Activated CD8-positive, alpha-beta memory T cell treated with anti-CD3 and anti-CD28 coated beads, Interleukin-2, amount 10 ng/mL, durations not matched to agents 7 days and 5 days (primary cell): ENCODE data around the gene MRPS21. TPM values are rescaled to one million over a fixed set of nuclear protein-coding genes. Genes with fewer than 3 reads are reported as not detected.
A peak's percentile ranks its signal among the peaks of the same experiment; 100 is the strongest.

ENCODE experiments used
- ATAC-seq: fragments of 150-1000 bp; cut with Tn5 transposase; one replicate; pipeline ENCODE4 v1.10.0; 2021; ENCODE audit warnings: moderate library complexity
- CTCF ChIA-PET: fragments of 350-600 bp; sonication (Branson Sonifier 250); formaldehyde crosslinking; loops from one replicate; lab custom pipeline; 2021; ENCODE audit warnings: antibody characterized with exemption; lab: Charles Lee
- DNase-seq: peaks from one replicate; pipeline ENCODE4 v3.0.0-alpha.2; 2020
- H3K27ac Mint-ChIP-seq: one replicate; pipeline ENCODE4 v1.8.0; 2021; ENCODE audit warnings: mild to moderate bottlenecking, mixed read lengths
- H3K27me3 Mint-ChIP-seq: one replicate; pipeline ENCODE4 v1.8.0; 2021; ENCODE audit warnings: mixed read lengths
- H3K36me3 Mint-ChIP-seq: one replicate; pipeline ENCODE4 v1.8.0; 2021; ENCODE audit warnings: mild to moderate bottlenecking, mixed read lengths
- H3K4me1 Mint-ChIP-seq: one replicate; pipeline ENCODE4 v1.8.0; 2021; ENCODE audit warnings: mixed read lengths
- H3K4me3 Mint-ChIP-seq: one replicate; pipeline ENCODE4 v1.8.0; 2021; ENCODE audit warnings: mild to moderate bottlenecking, moderate library complexity, mixed read lengths
- H3K9me3 Mint-ChIP-seq: one replicate; pipeline ENCODE4 v1.8.0; 2022; ENCODE audit warnings: low read depth, mixed read lengths
- total RNA-seq, 2 experiments: library from RNA; stranded (reverse); gene quantifications; one replicate each; pipeline ENCODE4 v1.2.3, GENCODE V29; 2021

Gene MRPS21
- total RNA-seq, 2 experiments from 2014 or later = 70.9 to 82.8 TPM

GRCh38 chr1:150267896-150268295, 25.8 kb upstream of the MRPS21 start:
- H3K4me1 Mint-ChIP-seq = peaks cover 33% of the 10 kb centered on the region

GRCh38 chr1:150268340-150268704, 25.3 kb upstream of the MRPS21 start:
- Mint-ChIP-seq H3K9me3 (no peaks in the 10 kb centered on the region), H3K36me3 (peaks cover 31% of the 10 kb centered on the region), H3K27me3 (no peaks in the 10 kb centered on the region), H3K27ac (peak overlapping the region; percentile 99), H3K4me1 (peaks cover 33% of the 10 kb centered on the region), H3K4me3 (peak overlapping the region; percentile 94)
- DNase-seq = peak; percentile 71
- CTCF ChIA-PET = interaction anchor here (1.0 to 2.8 kb wide), 5 partner anchors 8 to 293 kb away, joined by 3 to 22 read pairs (median 3); partner anchors contain the start of gene CA14
- ATAC-seq = peak; percentile 51

More at GRCh38 chr1:150267896-150268295, 25.8 kb upstream of the MRPS21 start:
- ATAC-seq (no peak), DNase-seq (no peak)
- Mint-ChIP-seq H3K27ac (peak overlapping the region; percentile 99), H3K9me3 (no peaks in the 10 kb centered on the region), H3K4me3 (peak overlapping the region; percentile 94), H3K27me3 (no peaks in the 10 kb centered on the region), H3K36me3 (peaks cover 31% of the 10 kb centered on the region)
- CTCF ChIA-PET = interaction anchor here (2.8 kb wide), 1 partner anchor 12 kb away, joined by 22 read pairs; the partner anchor contains the start of gene CA14

GRCh38 chr1:150268705-150269403, 24.8 kb upstream of the MRPS21 start, which contains the start of gene APH1A:
TSS of gene APH1A (minus strand) at chr1:150269016. CDS start at chr1:150268810, 206 bp downstream.
- Mint-ChIP-seq H3K36me3 (peaks cover 31% of the 10 kb centered on the region), H3K4me1 (peaks cover 33% of the 10 kb centered on the region), H3K27me3 (no peaks in the 10 kb centered on the region), H3K27ac (peak within 1 kb of the TSS; percentile 99), H3K4me3 (peak within 1 kb of the TSS; percentile 94), H3K9me3 (no peaks in the 10 kb centered on the region)
- CTCF ChIA-PET = interaction anchor here (0.7 to 2.8 kb wide), 9 partner anchors 9 to 292 kb away, joined by 3 to 22 read pairs (median 3); partner anchors contain the start of genes CA14 and CIART
- peak; percentile 98 for DNase-seq
- ATAC-seq = peak; percentile 98

- CTCF ChIA-PET = interaction anchor here (0.7 to 2.8 kb wide), 9 partner anchors 9 to 291 kb away, joined by 3 to 22 read pairs (median 3); partner anchors contain the start of genes CA14 and CIART
- Mint-ChIP-seq H3K27ac (peak overlapping the region; percentile 99), H3K27me3 (no peaks in the 10 kb centered on the region)
These were observed 24.2 kb upstream of the MRPS21 start for GRCh38 chr1:150269451-150269850.

GRCh38 chr1:150271291-150271959, 22.2 kb upstream of the MRPS21 start:
- H3K9me3 Mint-ChIP-seq = no peaks in the 10 kb centered on the region
- CTCF ChIA-PET = interaction anchor here (5.1 kb wide), 1 partner anchor 15 kb away, joined by 29 read pairs; the partner anchor contains the start of gene CA14
- no peak overlapping the region for H3K4me3 Mint-ChIP-seq
- no peak overlapping the region for H3K27ac Mint-ChIP-seq
- peaks cover 15% of the 10 kb centered on the region for H3K36me3 Mint-ChIP-seq
- DNase-seq (no peak), ATAC-seq (no peak)
- peaks cover 28% of the 10 kb centered on the region for H3K4me1 Mint-ChIP-seq
- no peaks in the 10 kb centered on the region for H3K27me3 Mint-ChIP-seq

More at GRCh38 chr1:150269451-150269850, 24.2 kb upstream of the MRPS21 start:
- Mint-ChIP-seq H3K9me3 (no peaks in the 10 kb centered on the region), H3K36me3 (peaks cover 30% of the 10 kb centered on the region), H3K4me1 (peaks cover 33% of the 10 kb centered on the region), H3K4me3 (peak overlapping the region; percentile 94)
- DNase-seq = no peak
- ATAC-seq = no peak

GRCh38 chr1:150273311-150273710, 20.4 kb upstream of the MRPS21 start:
- Mint-ChIP-seq H3K9me3 (no peaks in the 10 kb centered on the region), H3K4me3 (no peak overlapping the region), H3K36me3 (peaks cover 2% of the 10 kb centered on the region), H3K27ac (no peak overlapping the region), H3K27me3 (no peaks in the 10 kb centered on the region), H3K4me1 (peaks cover 11% of the 10 kb centered on the region)
- CTCF ChIA-PET = interaction anchor here (1.1 to 5.1 kb wide), 3 partner anchors 14 to 21 kb away, joined by 3 to 29 read pairs (median 4); partner anchors contain the start of gene CA14
- DNase-seq = no peak
- ATAC-seq = no peak

- no peak for DNase-seq
These were observed 13.4 kb upstream of the MRPS21 start for GRCh38 chr1:150280138-150280707.

GRCh38 chr1:150281221-150281757, 12.4 kb upstream of the MRPS21 start:
- no peaks in the 10 kb centered on the region for H3K36me3 Mint-ChIP-seq
- peak; percentile 76 for DNase-seq

More at GRCh38 chr1:150280138-150280707, 13.4 kb upstream of the MRPS21 start:
- peaks cover 23% of the 10 kb centered on the region for H3K4me1 Mint-ChIP-seq
- CTCF ChIA-PET = interaction anchor here (2.4 to 9.7 kb wide), 2 partner anchors 18 to 25 kb away, joined by 15 to 89 read pairs; partner anchors contain the start of gene CA14
- no peaks in the 10 kb centered on the region for H3K9me3 Mint-ChIP-seq
- H3K27me3 Mint-ChIP-seq = peaks cover 7% of the 10 kb centered on the region
- H3K36me3 Mint-ChIP-seq = no peaks in the 10 kb centered on the region
- H3K27ac Mint-ChIP-seq = no peak overlapping the region
- H3K4me3 Mint-ChIP-seq = peak overlapping the region; percentile 12
- ATAC-seq = no peak

GRCh38 chr1:150281758-150282557, 11.7 kb upstream of the MRPS21 start, which contains the start of gene CIART:
TSS of gene CIART (plus strand) at chr1:150282554. CDS start at chr1:150283268, 714 bp downstream.
- H3K27ac Mint-ChIP-seq = peak within 1 kb of the TSS; percentile 71
- peak within 1 kb of the TSS; percentile 81 for H3K4me3 Mint-ChIP-seq
- no peaks in the 10 kb centered on the region for H3K9me3 Mint-ChIP-seq
- H3K4me1 Mint-ChIP-seq = peaks cover 23% of the 10 kb centered on the region
- ATAC-seq = peak; percentile 95
- DNase-seq = peak; percentile 88
- CTCF ChIA-PET = interaction anchor here (1.0 to 9.7 kb wide), 7 partner anchors 13 to 280 kb away, joined by 3 to 89 read pairs (median 4); partner anchors contain the start of genes APH1A and CA14
- H3K36me3 Mint-ChIP-seq = no peaks in the 10 kb centered on the region
- H3K27me3 Mint-ChIP-seq = peaks cover 7% of the 10 kb centered on the region

More at GRCh38 chr1:150281221-150281757, 12.4 kb upstream of the MRPS21 start:
- H3K27ac Mint-ChIP-seq = peak overlapping the region; percentile 71
- H3K27me3 Mint-ChIP-seq = peaks cover 7% of the 10 kb centered on the region
- ATAC-seq = peak; percentile 42
- peak overlapping the region; percentile 81 for H3K4me3 Mint-ChIP-seq
- CTCF ChIA-PET = interaction anchor here (1.0 to 9.7 kb wide), 6 partner anchors 12 to 281 kb away, joined by 3 to 89 read pairs (median 4); partner anchors contain the start of genes APH1A and CA14
- H3K9me3 Mint-ChIP-seq = no peaks in the 10 kb centered on the region
- H3K4me1 Mint-ChIP-seq = peaks cover 23% of the 10 kb centered on the region

GRCh38 chr1:150282558-150282958, 11.1 kb upstream of the MRPS21 start:
- Mint-ChIP-seq H3K4me3 (peak overlapping the region; percentile 81), H3K4me1 (peaks cover 23% of the 10 kb centered on the region)
- ATAC-seq = no peak

GRCh38 chr1:150283260-150283659, 10.4 kb upstream of the MRPS21 start:
- no peaks in the 10 kb centered on the region for H3K9me3 Mint-ChIP-seq
- no peak overlapping the region for H3K4me3 Mint-ChIP-seq
- DNase-seq (no peak), ATAC-seq (no peak)
- H3K36me3 Mint-ChIP-seq = no peaks in the 10 kb centered on the region
- no peak overlapping the region for H3K27ac Mint-ChIP-seq
- H3K27me3 Mint-ChIP-seq = peaks cover 7% of the 10 kb centered on the region
- CTCF ChIA-PET = interaction anchor here (1.2 to 9.7 kb wide), 2 partner anchors 14 to 28 kb away, joined by 4 to 89 read pairs; partner anchors contain the start of genes APH1A and CA14
- H3K4me1 Mint-ChIP-seq = peaks cover 23% of the 10 kb centered on the region

More at GRCh38 chr1:150282558-150282958, 11.1 kb upstream of the MRPS21 start:
- H3K27me3 Mint-ChIP-seq = peaks cover 7% of the 10 kb centered on the region
- H3K36me3 Mint-ChIP-seq = no peaks in the 10 kb centered on the region
- DNase-seq = no peak
- no peaks in the 10 kb centered on the region for H3K9me3 Mint-ChIP-seq
- no peak overlapping the region for H3K27ac Mint-ChIP-seq
- CTCF ChIA-PET = interaction anchor here (0.7 to 9.7 kb wide), 3 partner anchors 13 to 722 kb away, joined by 4 to 89 read pairs (median 5); partner anchors contain the start of genes APH1A and CA14
